C4-2B (cell line): ENCODE results near the gene KIF6.

ENCODE experiments used
- CTCF ChIP-seq: fragments of 450-650 bp; conservative IDR thresholded peaks from 2 replicates; pipeline ENCODE4 v1.5.1; 2017; ENCODE audit warnings: mild to moderate bottlenecking
- ZFX ChIP-seq: fragments of 450-650 bp; IDR thresholded peaks from 2 replicates; pipeline ENCODE4 v1.6.1; 2017

- TF ChIP-seq CTCF (no peak), ZFX (no peak)
Measured at GRCh38 chr6:39403304-39403703, 321.9 kb downstream of the KIF6 start.
